KMS-11 (cell line): ENCODE measurements around the gene ACTC1.

Experiments used
- H2AFZ ChIP-seq: fragments of 200-600 bp; sonication (generic); 2 replicates; pipeline ENCODE4 v1.6.1; 2016; ENCODE audit warnings: antibody characterized with exemption, mixed run types, low read depth
- H3K27ac ChIP-seq: fragments of 200-600 bp; sonication (generic); 2 replicates; pipeline ENCODE4 v1.6.1; 2016; ENCODE audit warnings: mild to moderate bottlenecking, mixed run types
- H3K27me3 ChIP-seq: fragments of 200-600 bp; sonication (generic); 2 replicates; pipeline ENCODE4 v1.6.1; 2017; ENCODE audit warnings: mild to moderate bottlenecking, low read depth, mixed run types, moderate library complexity; ENCODE audit not compliant: insufficient read depth
- H3K36me3 ChIP-seq: fragments of 200-600 bp; sonication (generic); 2 replicates; pipeline ENCODE4 v1.6.1; 2017; ENCODE audit warnings: mild to moderate bottlenecking, mixed run types; ENCODE audit not compliant: insufficient read depth
- H3K4me1 ChIP-seq: fragments of 200-600 bp; sonication (generic); 2 replicates; pipeline ENCODE4 v1.6.1; 2016; ENCODE audit warnings: mild to moderate bottlenecking, low read depth, mixed run types; ENCODE audit not compliant: poor library complexity, severe bottlenecking
- H3K4me2 ChIP-seq: fragments of 200-600 bp; sonication (generic); 2 replicates; pipeline ENCODE4 v1.7.0; 2016; ENCODE audit warnings: mild to moderate bottlenecking, mixed run types
- H3K4me3 ChIP-seq: fragments of 200-600 bp; sonication (generic); IDR thresholded peaks from 2 replicates; pipeline ENCODE4 v1.6.1; 2017; ENCODE audit warnings: low read depth, low read length, mixed read lengths; ENCODE audit not compliant: insufficient read depth
- H3K79me2 ChIP-seq: fragments of 200-600 bp; sonication (generic); 2 replicates; pipeline ENCODE4 v1.6.1; 2016; ENCODE audit warnings: low read depth, mixed run types; ENCODE audit not compliant: insufficient read depth
- H3K9ac ChIP-seq: fragments of 200-600 bp; sonication (generic); 2 replicates; pipeline ENCODE4 v1.6.1; 2016; ENCODE audit warnings: mild to moderate bottlenecking, mixed run types
- H4K20me1 ChIP-seq: fragments of 200-600 bp; sonication (generic); 2 replicates; pipeline ENCODE4 v1.6.1; 2016; ENCODE audit warnings: mild to moderate bottlenecking, mixed run types; ENCODE audit not compliant: insufficient read depth
- TF ChIP-seq, protein P1 (sequence below): fragments of 200-600 bp; sonication (generic); conservative IDR thresholded peaks from 2 replicates; pipeline ENCODE4 v1.6.1; 2017; ENCODE audit warnings: low read depth, mild to moderate bottlenecking, antibody characterized with exemption, low read length, moderate library complexity, mixed read lengths

The ACTC1 gene

DNA sequence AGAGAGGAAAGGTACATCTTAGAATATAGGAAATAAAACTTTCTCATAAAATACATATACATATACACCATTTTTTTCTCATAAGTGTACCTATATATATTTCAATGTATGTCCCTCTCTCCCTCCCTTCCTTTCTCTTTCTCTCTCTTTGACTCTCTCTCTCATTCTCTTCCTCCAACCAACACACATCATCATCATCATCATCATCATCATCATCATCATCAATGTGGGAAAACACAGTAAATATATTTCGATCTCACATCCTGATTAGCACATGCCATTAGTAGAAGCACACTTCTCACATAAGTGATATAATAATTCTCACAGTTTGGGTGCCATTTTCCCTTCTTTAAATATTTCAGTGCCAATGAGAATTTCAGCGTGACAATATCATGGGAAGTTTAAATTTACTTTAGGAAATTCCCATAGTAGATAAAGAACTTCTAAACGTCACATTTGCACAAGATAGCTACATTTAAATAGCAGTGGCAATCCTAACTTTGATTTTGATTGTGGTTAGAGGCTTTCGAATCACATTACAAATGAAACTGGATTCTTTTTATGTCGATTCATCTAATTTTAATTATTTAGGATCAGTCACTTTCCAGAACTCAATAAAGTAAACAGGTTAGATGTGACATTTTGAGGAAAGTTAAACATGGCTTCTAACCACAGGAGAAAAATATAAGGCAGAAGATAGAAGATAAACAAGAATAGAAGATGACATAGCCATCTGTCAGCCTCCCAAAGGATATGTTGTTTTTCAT, 33.0 kb upstream of the ACTC1 start:
- Histone ChIP-seq H3K9ac (no peak overlapping the region), H2AFZ (no peak overlapping the region), H3K79me2 (no peaks in the 10 kb centered on the region), H3K36me3 (no peaks in the 10 kb centered on the region), H3K4me2 (no peak overlapping the region), H3K27ac (no peak overlapping the region), H3K4me3 (no peak overlapping the region), H3K4me1 (no peaks in the 10 kb centered on the region), H3K27me3 (no peaks in the 10 kb centered on the region), H4K20me1 (no peaks in the 10 kb centered on the region)
- TF ChIP-seq, protein P1, sequence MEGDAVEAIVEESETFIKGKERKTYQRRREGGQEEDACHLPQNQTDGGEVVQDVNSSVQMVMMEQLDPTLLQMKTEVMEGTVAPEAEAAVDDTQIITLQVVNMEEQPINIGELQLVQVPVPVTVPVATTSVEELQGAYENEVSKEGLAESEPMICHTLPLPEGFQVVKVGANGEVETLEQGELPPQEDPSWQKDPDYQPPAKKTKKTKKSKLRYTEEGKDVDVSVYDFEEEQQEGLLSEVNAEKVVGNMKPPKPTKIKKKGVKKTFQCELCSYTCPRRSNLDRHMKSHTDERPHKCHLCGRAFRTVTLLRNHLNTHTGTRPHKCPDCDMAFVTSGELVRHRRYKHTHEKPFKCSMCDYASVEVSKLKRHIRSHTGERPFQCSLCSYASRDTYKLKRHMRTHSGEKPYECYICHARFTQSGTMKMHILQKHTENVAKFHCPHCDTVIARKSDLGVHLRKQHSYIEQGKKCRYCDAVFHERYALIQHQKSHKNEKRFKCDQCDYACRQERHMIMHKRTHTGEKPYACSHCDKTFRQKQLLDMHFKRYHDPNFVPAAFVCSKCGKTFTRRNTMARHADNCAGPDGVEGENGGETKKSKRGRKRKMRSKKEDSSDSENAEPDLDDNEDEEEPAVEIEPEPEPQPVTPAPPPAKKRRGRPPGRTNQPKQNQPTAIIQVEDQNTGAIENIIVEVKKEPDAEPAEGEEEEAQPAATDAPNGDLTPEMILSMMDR = no peak

DNA sequence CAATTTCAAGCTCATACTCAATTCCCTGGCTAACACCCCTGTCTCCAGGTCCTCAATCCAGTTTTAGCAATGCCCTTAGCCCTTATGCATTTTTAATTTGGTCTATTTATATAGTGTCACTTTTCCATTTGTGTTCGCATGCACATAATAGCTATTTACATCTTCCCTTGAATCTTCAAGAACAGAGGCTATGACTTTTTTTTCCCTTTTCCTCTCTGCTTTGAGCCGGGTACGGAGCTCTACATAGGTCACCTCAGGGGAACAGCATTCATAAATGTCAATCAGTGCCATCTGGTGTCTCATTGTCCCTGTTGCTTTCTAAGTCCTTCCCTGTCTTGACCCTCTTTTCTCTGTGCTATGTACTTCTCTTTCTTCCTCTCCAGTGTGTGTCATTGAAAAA, 26.5 kb upstream of the ACTC1 start:
- no peak overlapping the region for H3K9ac ChIP-seq
- H3K4me2 ChIP-seq = no peak overlapping the region
- no peaks in the 10 kb centered on the region for H3K36me3 ChIP-seq
- TF ChIP-seq, protein P1 = no peak
- H3K4me3 ChIP-seq = no peak overlapping the region
- no peak overlapping the region for H2AFZ ChIP-seq
- no peaks in the 10 kb centered on the region for H3K79me2 ChIP-seq
- no peaks in the 10 kb centered on the region for H4K20me1 ChIP-seq
- no peaks in the 10 kb centered on the region for H3K27me3 ChIP-seq
- H3K4me1 ChIP-seq = no peaks in the 10 kb centered on the region
- H3K27ac ChIP-seq = no peak overlapping the region

DNA sequence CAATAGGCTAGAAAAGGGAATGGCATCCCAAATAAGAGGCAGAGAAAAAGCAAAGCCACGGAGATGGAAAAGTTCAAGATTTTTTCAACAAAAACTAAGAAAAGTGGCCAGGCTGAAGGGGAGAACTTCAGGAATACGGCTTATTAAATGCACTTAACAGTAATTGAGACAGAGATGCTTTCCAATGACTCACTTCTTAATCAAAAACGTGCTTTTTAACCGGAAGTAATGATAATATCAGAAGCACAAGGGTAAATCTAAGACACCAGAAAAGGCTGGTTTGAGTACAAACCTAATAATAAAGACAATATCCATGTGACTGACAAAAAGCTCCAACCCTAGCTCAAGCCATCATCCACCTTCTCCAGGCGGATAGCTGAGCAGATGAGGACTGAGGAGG, 24.8 kb upstream of the ACTC1 start:
- Histone ChIP-seq H3K9ac (no peak overlapping the region), H3K4me1 (no peaks in the 10 kb centered on the region), H2AFZ (no peak overlapping the region), H4K20me1 (no peaks in the 10 kb centered on the region), H3K79me2 (no peaks in the 10 kb centered on the region), H3K27ac (no peak overlapping the region), H3K4me2 (no peak overlapping the region), H3K36me3 (no peaks in the 10 kb centered on the region; the same call in 1 of the 2 replicates), H3K4me3 (no peak overlapping the region), H3K27me3 (no peaks in the 10 kb centered on the region)
- TF ChIP-seq, protein P1 = no peak

DNA sequence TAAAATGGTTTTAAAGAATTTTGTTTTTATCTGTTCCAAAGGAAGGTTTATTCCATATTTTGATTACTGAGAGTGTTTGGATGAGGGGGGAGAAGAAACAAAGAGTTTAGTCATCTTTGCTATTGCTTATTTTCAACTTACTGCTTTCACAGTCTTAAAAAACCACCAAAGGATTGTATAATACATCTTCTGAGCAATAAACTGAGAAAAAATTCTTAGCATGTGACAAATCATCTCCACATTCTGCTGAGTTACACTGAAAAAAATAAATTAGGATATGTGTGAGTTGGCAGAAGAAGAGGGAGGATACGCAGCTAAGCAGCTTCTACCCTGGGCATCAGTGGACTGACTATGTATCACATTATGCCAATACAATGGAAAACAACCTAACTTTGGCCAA, 23.2 kb upstream of the ACTC1 start:
- no peak overlapping the region for H3K27ac ChIP-seq
- TF ChIP-seq, protein P1 = no peak
- no peaks in the 10 kb centered on the region for H4K20me1 ChIP-seq
- no peak overlapping the region for H3K4me3 ChIP-seq
- H3K9ac ChIP-seq = no peak overlapping the region
- no peaks in the 10 kb centered on the region for H3K27me3 ChIP-seq
- H3K4me2 ChIP-seq = no peak overlapping the region
- no peaks in the 10 kb centered on the region for H3K4me1 ChIP-seq
- no peaks in the 10 kb centered on the region for H3K79me2 ChIP-seq
- H3K36me3 ChIP-seq = no peaks in the 10 kb centered on the region; the same call in 1 of the 2 replicates
- no peak overlapping the region for H2AFZ ChIP-seq
